Nephron progenitor cell (in vitro differentiated cells): ENCODE data around the gene IGF2R.

Experiments used
- DNase-seq: peaks from one replicate; pipeline ENCODE4 v3.0.0; 2021
- H3K27ac Mint-ChIP-seq: 2 replicates; pipeline ENCODE4 v1.8.0; 2021; ENCODE audit warnings: mild to moderate bottlenecking, moderate library complexity, mixed read lengths
- H3K27me3 Mint-ChIP-seq: 2 replicates; pipeline ENCODE4 v1.8.0; 2021; ENCODE audit warnings: mild to moderate bottlenecking, low read depth, mixed read lengths; ENCODE audit not compliant: poor library complexity
- H3K36me3 Mint-ChIP-seq: 2 replicates; pipeline ENCODE4 v1.8.0; 2021; ENCODE audit warnings: low read depth, mixed read lengths
- H3K4me1 Mint-ChIP-seq: 2 replicates; pipeline ENCODE4 v1.8.0; 2021; ENCODE audit warnings: mixed read lengths
- H3K4me3 Mint-ChIP-seq: 2 replicates; pipeline ENCODE4 v1.8.0; 2021; ENCODE audit warnings: mild to moderate bottlenecking, moderate library complexity, mixed read lengths
- H3K9me3 Mint-ChIP-seq: 2 replicates; pipeline ENCODE4 v1.8.0; 2021; ENCODE audit warnings: mild to moderate bottlenecking, moderate library complexity, mixed read lengths
- TF ChIP-seq, protein P1 (sequence below): fragments of 200-600 bp; sonication (generic); IDR thresholded peaks from 2 replicates; pipeline ENCODE4 v1.5.0; 2021; ENCODE audit warnings: antibody characterized with exemption

IGF2R gene

DNA sequence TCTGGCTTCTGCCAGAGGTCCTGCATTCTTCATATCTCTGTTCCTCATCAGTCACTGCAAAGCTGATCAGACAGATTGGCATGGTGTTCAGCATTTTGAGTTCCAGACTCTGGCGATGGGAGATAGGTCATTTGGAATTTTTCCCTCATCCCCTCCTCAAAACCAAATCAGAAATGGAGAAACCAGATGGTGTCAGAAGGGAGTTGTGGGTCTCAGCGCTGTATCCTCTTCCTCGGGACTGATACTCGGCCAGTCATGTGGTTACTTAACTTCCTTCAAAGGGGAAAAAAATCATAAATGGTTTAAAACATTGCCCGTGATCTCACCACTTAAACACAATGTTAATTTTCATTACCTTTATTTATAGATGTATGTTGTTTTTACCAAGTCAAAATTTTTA lies 75.8 kb downstream of the IGF2R start:
- DNase-seq: no peak
- peaks cover 89% of the 10 kb centered on the region for H3K36me3 Mint-ChIP-seq
- H3K27ac Mint-ChIP-seq: no peak overlapping the region

DNA sequence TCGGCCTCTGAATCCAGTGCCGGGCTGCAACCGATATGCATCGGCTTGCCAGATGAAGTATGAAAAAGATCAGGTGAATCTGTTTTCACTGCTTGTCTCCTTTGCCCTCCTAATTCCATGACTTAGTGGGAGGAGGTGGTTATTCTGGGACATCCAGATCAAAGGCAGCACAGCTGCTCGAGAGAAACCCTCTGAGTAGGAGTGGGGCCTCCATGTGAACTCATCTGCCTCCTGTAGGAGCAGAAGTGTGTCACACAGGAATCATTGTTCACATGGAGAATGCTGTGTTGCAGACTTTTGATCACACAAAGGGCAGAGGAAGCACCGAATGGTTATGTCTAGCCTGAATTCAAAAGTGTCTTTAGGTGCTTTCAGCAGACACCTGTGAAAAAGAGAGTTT lies 79.6 kb downstream of the IGF2R start:
- peaks cover 27% of the 10 kb centered on the region for H3K9me3 Mint-ChIP-seq
- no peaks in the 10 kb centered on the region for H3K4me1 Mint-ChIP-seq
- no peak for DNase-seq
- H3K27ac Mint-ChIP-seq: no peak overlapping the region
- TF ChIP-seq, protein P1, sequence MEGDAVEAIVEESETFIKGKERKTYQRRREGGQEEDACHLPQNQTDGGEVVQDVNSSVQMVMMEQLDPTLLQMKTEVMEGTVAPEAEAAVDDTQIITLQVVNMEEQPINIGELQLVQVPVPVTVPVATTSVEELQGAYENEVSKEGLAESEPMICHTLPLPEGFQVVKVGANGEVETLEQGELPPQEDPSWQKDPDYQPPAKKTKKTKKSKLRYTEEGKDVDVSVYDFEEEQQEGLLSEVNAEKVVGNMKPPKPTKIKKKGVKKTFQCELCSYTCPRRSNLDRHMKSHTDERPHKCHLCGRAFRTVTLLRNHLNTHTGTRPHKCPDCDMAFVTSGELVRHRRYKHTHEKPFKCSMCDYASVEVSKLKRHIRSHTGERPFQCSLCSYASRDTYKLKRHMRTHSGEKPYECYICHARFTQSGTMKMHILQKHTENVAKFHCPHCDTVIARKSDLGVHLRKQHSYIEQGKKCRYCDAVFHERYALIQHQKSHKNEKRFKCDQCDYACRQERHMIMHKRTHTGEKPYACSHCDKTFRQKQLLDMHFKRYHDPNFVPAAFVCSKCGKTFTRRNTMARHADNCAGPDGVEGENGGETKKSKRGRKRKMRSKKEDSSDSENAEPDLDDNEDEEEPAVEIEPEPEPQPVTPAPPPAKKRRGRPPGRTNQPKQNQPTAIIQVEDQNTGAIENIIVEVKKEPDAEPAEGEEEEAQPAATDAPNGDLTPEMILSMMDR: no peak
- peaks cover 3% of the 10 kb centered on the region for H3K27me3 Mint-ChIP-seq
- H3K4me3 Mint-ChIP-seq: no peak overlapping the region
- H3K36me3 Mint-ChIP-seq: peaks cover 94% of the 10 kb centered on the region

More for the DNA sequence above, 75.8 kb downstream of the IGF2R start:
- TF ChIP-seq, protein P1: no peak
- Mint-ChIP-seq H3K9me3 (no peaks in the 10 kb centered on the region), H3K4me1 (no peaks in the 10 kb centered on the region), H3K27me3 (no peaks in the 10 kb centered on the region), H3K4me3 (no peak overlapping the region)

DNA sequence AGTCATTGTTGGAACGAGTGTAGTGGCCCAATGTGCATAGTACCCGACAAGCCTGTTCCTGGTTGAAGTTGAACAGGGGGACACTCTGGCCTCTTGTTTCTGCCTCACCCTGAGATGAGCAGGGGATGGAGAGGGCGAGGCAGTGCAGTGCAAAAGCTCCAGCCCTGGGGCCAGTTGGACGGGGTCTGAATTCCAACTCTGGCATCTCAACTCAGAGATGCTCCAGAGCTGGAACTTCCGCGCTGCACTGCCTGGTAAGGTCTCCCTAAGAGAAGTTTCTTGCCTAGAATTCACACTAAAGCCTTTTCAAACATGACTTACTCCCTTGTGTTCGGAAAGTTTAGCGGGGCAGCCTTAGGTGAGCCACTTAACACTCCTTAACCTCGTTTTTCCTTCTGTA lies 80.5 kb downstream of the IGF2R start:
- H3K4me1 Mint-ChIP-seq: no peaks in the 10 kb centered on the region
- H3K27me3 Mint-ChIP-seq: peaks cover 3% of the 10 kb centered on the region
- H3K4me3 Mint-ChIP-seq: no peak overlapping the region
- TF ChIP-seq, protein P1: no peak
- peaks cover 98% of the 10 kb centered on the region for H3K36me3 Mint-ChIP-seq
- peak overlapping the region; percentile 84 for H3K27ac Mint-ChIP-seq
- peaks cover 27% of the 10 kb centered on the region for H3K9me3 Mint-ChIP-seq
- no peak for DNase-seq

DNA sequence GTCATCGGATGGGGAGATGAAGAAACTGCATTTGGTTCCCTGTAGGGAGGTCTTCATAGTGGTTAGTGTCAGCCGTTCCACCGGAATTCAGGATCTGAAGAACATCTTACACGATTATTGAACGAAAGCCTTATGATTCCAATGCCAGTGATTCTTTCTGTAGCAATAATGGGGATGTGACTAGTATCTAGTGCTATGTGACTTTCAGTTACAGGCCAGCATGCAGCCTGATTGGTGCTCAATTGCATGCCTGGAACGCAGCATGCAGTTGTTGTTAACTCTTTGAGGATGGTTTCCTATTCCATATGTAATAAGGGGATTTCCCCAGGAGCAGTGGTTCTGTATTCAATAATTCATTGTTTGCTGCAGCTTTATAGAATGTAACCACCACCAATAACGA lies 81.1 kb downstream of the IGF2R start:
- TF ChIP-seq, protein P1: no peak
- Mint-ChIP-seq H3K9me3 (peaks cover 27% of the 10 kb centered on the region), H3K27ac (no peak overlapping the region), H3K4me3 (no peak overlapping the region), H3K36me3 (peaks cover 97% of the 10 kb centered on the region), H3K27me3 (peaks cover 3% of the 10 kb centered on the region), H3K4me1 (no peaks in the 10 kb centered on the region)
- DNase-seq: no peak

DNA sequence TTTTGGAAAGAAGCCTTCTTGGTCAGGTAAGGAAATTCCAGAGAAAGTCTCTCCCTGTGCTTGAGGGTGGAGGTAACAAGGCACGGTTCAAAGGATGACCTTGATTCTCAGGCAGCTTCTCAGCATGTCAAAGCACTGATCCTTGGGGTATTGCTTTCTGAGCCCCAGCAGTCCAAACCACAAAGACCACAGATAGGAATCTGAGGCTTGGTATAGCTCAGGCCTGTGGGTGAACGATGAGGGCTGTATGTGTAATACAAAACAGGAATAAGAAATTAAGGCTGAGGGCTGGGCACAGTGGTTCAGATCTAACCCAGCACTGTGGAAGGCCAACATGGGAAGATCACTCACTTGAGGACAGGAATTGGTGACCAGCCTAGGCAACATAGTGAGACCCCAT lies 82.5 kb downstream of the IGF2R start:
- DNase-seq: no peak
- TF ChIP-seq, protein P1: no peak
- Mint-ChIP-seq H3K4me1 (no peaks in the 10 kb centered on the region), H3K27me3 (peaks cover 3% of the 10 kb centered on the region), H3K9me3 (peaks cover 27% of the 10 kb centered on the region), H3K27ac (no peak overlapping the region), H3K36me3 (peaks cover 92% of the 10 kb centered on the region), H3K4me3 (no peak overlapping the region)

DNA sequence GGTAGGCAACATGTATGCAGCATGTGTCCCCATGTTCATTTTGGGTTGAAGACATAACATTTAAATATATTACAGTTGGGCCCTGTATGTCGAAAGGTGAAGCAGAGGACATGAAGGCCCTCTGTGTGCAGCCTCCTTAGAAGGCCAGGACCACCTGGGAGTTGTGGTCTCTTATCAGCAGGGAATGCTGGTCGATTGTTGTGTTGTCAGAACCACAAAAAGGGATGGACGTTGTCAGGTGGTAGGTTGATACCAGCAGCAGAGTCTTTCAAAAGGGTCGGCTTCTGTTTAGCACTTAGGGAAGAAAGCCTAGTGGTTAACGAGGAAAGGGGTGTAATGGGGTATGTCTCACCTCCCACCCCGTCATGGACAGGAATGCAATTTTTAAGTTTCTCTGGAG lies 85.4 kb downstream of the IGF2R start:
- Mint-ChIP-seq H3K9me3 (peaks cover 27% of the 10 kb centered on the region), H3K36me3 (peaks cover 78% of the 10 kb centered on the region), H3K27me3 (peaks cover 3% of the 10 kb centered on the region), H3K4me3 (no peak overlapping the region), H3K4me1 (no peaks in the 10 kb centered on the region), H3K27ac (peak overlapping the region; percentile 28)
- TF ChIP-seq, protein P1: no peak
- no peak for DNase-seq
